ENCODE measurements around the gene SF3A1.

The SF3A1 gene

DNA sequence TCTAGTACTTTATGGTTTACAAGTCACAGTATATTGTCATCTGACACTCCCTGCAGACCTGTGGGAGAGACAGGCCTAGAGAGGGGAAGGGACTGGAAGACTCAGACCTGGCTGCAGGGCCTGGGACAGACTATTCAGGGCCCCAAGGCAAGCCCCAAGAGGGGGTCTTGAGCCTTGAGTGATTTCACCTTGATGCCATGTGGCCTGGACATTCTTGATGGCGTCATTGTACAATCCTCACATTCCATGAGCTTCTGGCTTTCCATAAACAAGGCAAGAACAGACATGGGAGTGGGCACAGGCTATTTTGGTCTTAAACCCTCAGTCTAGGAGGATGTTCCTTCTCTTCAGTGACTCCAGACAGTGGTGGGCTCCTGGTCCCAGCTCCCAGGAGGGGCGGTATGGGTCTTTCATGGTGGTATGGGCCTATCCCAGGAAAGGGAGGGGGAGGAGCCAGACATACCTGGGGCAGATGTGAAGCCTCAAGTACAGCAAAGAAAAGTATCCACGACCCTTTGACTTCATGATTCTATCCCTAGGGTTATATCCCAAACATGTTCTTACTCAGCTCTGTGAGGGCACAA lies 28.1 kb downstream of the SF3A1 start:
- TF ChIP-seq, protein P1, sequence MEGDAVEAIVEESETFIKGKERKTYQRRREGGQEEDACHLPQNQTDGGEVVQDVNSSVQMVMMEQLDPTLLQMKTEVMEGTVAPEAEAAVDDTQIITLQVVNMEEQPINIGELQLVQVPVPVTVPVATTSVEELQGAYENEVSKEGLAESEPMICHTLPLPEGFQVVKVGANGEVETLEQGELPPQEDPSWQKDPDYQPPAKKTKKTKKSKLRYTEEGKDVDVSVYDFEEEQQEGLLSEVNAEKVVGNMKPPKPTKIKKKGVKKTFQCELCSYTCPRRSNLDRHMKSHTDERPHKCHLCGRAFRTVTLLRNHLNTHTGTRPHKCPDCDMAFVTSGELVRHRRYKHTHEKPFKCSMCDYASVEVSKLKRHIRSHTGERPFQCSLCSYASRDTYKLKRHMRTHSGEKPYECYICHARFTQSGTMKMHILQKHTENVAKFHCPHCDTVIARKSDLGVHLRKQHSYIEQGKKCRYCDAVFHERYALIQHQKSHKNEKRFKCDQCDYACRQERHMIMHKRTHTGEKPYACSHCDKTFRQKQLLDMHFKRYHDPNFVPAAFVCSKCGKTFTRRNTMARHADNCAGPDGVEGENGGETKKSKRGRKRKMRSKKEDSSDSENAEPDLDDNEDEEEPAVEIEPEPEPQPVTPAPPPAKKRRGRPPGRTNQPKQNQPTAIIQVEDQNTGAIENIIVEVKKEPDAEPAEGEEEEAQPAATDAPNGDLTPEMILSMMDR (IDR thresholded peaks at IDR 0.05; ENCODE audit: low read length, missing control alignments) = no peak
- no peak for DNase-seq (ENCODE audit: low read depth)
- H3K4me3 ChIP-seq (replicated peaks; ENCODE audit: low read depth, low read length) = no peak overlapping the region

DNA sequence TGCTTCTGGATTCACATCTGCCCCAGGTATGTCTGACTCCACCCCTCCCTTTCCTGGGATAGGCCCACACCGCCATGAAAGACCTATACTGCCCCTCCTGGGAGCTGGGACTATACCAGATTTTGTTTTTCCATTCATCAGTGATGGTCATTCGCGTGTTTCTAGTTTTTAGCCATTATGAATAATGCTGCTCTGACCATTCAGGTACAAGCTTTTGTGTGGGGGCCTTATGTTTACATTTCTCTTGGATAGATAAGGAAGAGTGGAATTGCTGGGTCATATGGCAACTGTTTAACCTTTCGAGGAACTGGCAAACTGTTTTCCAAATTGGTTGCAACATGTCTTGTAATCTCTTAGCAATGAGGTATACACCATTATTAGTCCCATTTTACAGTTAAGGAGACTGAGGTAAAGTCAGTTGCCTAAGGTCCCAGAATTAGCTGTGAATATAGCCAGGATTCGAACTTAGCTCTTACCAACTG lies 28.8 kb downstream of the SF3A1 start:
- TF ChIP-seq, protein P1 (IDR thresholded peaks at IDR 0.05; ENCODE audit: low read length, missing control alignments) = no peak
- no peak for DNase-seq (ENCODE audit: low read depth)
- H3K4me3 ChIP-seq (replicated peaks; ENCODE audit: low read depth, low read length) = no peak overlapping the region

DNA sequence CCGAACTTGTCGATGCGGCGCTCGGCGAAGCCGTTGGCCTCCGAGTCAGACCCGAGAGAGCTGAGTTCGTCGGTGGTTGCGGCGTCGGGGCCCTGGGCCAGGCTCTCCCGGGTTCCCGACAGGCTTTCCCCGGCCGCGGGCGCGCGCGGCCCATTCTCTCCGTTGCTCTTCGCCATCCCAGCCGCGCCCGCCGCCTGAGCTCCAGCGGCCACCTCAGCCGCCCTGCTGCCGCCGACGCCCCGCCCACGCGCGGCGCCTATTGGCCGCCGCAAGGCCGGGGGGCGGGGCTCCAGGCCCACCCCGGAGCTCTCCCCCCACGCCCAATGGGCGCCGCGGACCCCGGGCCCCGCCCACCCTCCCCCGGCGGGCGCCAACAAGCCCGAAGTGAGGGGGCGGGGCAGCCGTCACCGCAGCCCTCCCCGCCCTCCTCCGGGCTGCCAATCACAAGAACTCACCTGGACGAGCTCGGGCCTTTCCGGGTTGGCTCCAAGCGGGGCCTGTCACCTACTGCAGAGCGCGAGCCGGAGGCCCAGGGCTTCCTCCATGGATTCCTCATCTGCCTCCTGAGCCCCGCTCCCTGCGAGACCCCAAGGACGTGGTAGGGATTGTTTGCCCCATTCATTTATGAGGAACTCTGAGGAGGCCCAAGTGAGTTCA lies 29.9 kb downstream of the SF3A1 start, which contains the start of gene TBC1D10A:
TBC1D10A (minus strand) TSS at position 236 of the 657 bp plus-strand sequence; CDS start at position 176, 60 bp downstream.
- TF ChIP-seq, protein P1 (IDR thresholded peaks at IDR 0.05; ENCODE audit: low read length, missing control alignments) = no peak
- peak within 1 kb of the TSS; percentile 77 for H3K4me3 ChIP-seq (replicated peaks; ENCODE audit: low read depth, low read length)
- peak; percentile 87 for DNase-seq (ENCODE audit: low read depth)

DNA sequence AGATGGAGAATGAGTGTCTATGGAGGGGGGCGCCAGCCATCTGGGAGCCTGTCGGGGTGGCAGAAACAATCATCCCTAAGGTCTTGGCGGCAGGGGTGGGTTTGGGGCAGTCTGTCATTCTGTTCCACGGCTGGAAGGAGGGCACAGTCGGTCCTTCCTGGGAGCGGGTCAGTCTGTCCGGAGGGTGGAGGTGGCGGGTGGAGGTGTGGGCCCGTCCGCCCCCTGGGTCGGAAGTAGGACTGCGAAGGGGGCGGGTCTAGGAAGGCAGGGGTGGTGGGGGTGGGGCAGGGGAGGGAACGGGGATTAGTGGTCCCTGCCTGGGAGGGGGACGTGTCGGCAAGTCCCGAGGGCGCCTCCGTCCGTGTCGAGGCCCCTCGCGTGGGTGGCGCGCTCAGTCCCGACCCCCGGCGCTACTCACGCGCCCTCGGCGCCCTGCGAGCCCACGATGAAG lies 30.4 kb downstream of the SF3A1 start:
- H3K4me3 ChIP-seq (replicated peaks; ENCODE audit: low read depth, low read length) = peak overlapping the region; percentile 77
- DNase-seq (ENCODE audit: low read depth) = no peak
- TF ChIP-seq, protein P1 (IDR thresholded peaks at IDR 0.05; ENCODE audit: low read length, missing control alignments) = no peak

DNA sequence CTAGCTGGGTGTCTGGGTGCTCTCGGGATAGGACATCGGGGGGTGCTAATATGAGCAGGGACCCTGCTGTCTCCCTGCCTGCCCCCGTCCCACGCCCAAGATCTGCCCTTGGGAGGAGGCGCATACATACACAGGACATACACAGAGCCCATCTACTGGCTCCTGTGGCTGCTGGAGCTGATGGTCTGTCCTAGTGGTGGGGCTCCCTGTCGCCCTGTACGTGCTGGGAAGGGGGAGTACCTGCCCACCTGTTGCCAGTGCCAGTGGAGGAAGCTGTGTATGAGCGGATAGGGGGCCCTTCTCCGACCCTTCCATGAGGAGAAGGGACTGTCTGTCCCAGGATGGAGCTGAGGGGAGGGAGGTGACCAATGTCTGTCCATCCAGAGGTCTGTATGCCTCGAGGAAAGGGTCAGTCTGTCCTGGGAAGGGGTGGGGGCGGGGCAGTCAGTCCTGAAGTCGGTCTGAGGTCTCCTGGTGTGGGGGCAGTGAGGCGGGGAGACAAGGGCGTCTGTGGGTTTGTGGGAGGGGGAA lies 30.9 kb downstream of the SF3A1 start:
- DNase-seq (ENCODE audit: low read depth) = no peak
- TF ChIP-seq, protein P1 (IDR thresholded peaks at IDR 0.05; ENCODE audit: low read length, missing control alignments) = no peak

DNA sequence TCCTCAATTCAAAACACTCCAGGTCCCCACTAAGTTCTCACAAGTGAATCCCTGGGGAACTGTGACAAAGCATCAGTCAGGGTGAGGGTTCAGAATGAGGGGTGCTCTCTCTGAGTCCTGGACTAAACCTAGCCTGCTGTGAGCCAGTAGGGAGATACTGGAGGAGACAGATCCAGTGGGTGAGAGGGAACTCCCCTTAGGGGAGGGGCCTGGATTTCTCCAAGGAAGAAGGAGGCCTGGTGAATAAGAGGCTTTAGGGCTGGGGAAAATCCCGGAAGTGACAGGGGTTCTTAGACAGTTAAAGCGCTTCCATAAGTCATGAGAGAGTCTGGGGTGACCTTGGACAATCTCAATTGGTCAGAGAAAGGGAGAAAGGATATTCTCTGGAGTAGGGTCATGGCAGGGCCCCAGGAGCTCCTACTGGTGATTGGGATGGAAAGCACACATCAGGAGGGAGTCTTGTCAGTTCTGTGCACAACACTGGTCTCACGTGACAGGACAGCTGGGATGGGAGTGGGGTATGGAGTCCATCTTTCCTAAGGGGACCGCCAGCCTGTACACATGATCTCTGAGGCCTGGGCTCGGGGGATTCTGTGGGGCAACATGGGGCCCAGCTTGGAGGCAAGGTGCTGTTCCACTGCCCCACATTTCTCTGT lies 31.5 kb downstream of the SF3A1 start:
- peak; percentile 82 for DNase-seq (ENCODE audit: low read depth)
- TF ChIP-seq, protein P1 (IDR thresholded peaks at IDR 0.05; ENCODE audit: low read length, missing control alignments) = no peak
- H3K4me3 ChIP-seq (replicated peaks; ENCODE audit: low read depth, low read length) = peak overlapping the region; percentile 77

More for the DNA sequence above, 30.9 kb downstream of the SF3A1 start:
- H3K4me3 ChIP-seq (replicated peaks; ENCODE audit: low read depth, low read length) = peak overlapping the region; percentile 77
